HCT116 (cell line): Measurements from ENCODE around the gene PLPP7.

Experiments
- CBX3 ChIP-seq: IDR thresholded peaks from 2 replicates; pipeline ENCODE4 v1.6.1; 2012; ENCODE audit warnings: low read depth
- CEBPB ChIP-seq: IDR thresholded peaks from 2 replicates; pipeline ENCODE4 v1.6.1; 2012; ENCODE audit warnings: low read depth
- MAX ChIP-seq: IDR thresholded peaks from 2 replicates; pipeline ENCODE4 v1.6.1; 2012
- RAD21 ChIP-seq: IDR thresholded peaks from 2 replicates; pipeline ENCODE4 v1.6.1; 2012; ENCODE audit warnings: low read depth, mild to moderate bottlenecking
- SIN3A ChIP-seq: IDR thresholded peaks from 2 replicates; pipeline ENCODE4 v1.6.1; 2012; ENCODE audit warnings: low read depth

- no peak for TF ChIP-seq RAD21
- TF ChIP-seq SIN3A = no peak
- no peak for TF ChIP-seq CEBPB
- TF ChIP-seq CBX3 = no peak
- TF ChIP-seq MAX = no peak
These were observed 35.5 kb downstream of the PLPP7 start for GRCh38 chr9:131324736-131325679.
